HCT116 (cell line): ENCODE data around the gene INSL3.

Source experiments
- EZH2phosphoT487 ChIP-seq: fragments of 200-600 bp; IDR thresholded peaks from 2 replicates; pipeline ENCODE4 v1.6.1; 2018; ENCODE audit warnings: antibody characterized with exemption, borderline replicate concordance
- FOSL1 ChIP-seq: IDR thresholded peaks from 2 replicates; pipeline ENCODE4 v1.6.1; 2012; ENCODE audit warnings: low read depth
- POLR2A ChIP-seq: IDR thresholded peaks from 2 replicates; pipeline ENCODE4 v1.7.0; 2011; ENCODE audit warnings: borderline replicate concordance; ENCODE audit not compliant: insufficient read depth, insufficient read length; ENCODE audit errors: extremely low read depth
- POLR2AphosphoS5 ChIP-seq: IDR thresholded peaks from 2 replicates; pipeline ENCODE4 v1.6.1; 2011; ENCODE audit warnings: mild to moderate bottlenecking, low read depth, low read length, moderate library complexity
- ZNF274 ChIP-seq: fragments of 200-500 bp; sonication (Bioruptor generic); IDR thresholded peaks from 2 replicates; pipeline ENCODE4 v1.6.1; 2014; ENCODE audit warnings: mild to moderate bottlenecking, low read depth, low read length, inconsistent platforms
- TF ChIP-seq, protein P1 (sequence below), 3 experiments: fragments of 200-600 bp in 1 of 3; sonication (generic) in 1 of 3; IDR thresholded peaks in 2 of 3; conservative IDR thresholded peaks in 1 of 3; 2 replicates each; pipeline ENCODE4 v1.5.1; 2012 to 2017; ENCODE audit warnings: low read depth in 2 of 3, low read length in 2 of 3, antibody characterized with exemption in 1 of 3, borderline replicate concordance in 1 of 3, control low read depth in 1 of 3, mild to moderate bottlenecking in 1 of 3, mixed read lengths in 1 of 3, mixed run types in 1 of 3, moderate library complexity in 1 of 3; ENCODE audit not compliant: insufficient read depth in 1 of 3
- TF ChIP-seq, protein P2 (sequence below): IDR thresholded peaks from 2 replicates; pipeline ENCODE4 v1.6.1; 2012
- TF ChIP-seq, protein P3 (sequence below): IDR thresholded peaks from 2 replicates; pipeline ENCODE4 v1.6.1; 2012; ENCODE audit warnings: low read depth

DNA sequence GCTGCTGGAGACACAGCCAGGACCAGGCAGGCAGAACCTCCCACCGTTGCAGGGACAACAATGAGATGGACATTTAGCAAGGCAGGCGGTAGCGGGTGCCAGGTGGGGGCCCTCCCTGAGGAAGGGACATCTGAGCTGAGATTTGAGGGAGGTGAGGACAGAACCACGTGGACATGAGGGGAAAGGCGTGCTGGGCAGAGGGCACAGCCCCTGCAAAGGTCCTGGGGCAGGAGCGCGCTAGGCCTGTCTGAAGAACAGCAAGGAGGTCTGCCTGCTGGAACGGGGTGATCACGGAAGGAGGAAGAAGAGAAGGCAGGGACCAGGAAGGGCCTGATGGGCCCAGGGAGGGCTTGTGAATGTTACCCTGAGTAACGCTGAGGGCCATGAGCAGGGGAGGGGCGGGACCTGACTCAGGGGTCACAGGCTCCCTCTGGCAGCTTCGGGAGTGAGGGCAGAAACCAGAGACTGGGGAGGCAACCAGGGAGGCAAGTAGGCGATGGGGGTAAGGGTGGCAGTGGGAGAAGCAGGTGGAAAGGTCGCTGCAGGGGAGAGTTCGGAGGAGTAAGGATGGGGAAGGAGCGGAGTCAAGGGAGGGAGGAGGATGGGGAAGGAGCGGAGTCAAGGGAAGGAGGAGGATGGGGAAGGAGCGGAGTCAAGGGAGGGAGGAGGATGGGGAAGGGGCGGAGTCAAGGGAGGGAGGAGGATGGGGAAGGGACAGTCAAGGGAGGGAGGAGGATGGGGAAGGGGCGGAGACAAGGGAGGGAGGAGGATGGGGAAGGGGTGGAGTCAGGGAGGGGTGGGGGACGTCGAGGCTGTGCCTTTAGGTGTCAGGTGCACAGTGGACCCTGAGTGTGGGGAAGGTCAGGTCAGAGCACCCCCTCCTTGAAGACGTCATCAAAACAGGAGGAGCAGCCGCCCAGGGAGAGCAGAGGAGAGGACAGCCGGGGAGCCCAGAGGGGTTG lies 42.1 kb downstream of the INSL3 start:
- TF ChIP-seq FOSL1 (no peak), ZNF274 (no peak), EZH2phosphoT487 (no peak), POLR2AphosphoS5 (no peak), POLR2A (no peak)
- TF ChIP-seq, protein P1, sequence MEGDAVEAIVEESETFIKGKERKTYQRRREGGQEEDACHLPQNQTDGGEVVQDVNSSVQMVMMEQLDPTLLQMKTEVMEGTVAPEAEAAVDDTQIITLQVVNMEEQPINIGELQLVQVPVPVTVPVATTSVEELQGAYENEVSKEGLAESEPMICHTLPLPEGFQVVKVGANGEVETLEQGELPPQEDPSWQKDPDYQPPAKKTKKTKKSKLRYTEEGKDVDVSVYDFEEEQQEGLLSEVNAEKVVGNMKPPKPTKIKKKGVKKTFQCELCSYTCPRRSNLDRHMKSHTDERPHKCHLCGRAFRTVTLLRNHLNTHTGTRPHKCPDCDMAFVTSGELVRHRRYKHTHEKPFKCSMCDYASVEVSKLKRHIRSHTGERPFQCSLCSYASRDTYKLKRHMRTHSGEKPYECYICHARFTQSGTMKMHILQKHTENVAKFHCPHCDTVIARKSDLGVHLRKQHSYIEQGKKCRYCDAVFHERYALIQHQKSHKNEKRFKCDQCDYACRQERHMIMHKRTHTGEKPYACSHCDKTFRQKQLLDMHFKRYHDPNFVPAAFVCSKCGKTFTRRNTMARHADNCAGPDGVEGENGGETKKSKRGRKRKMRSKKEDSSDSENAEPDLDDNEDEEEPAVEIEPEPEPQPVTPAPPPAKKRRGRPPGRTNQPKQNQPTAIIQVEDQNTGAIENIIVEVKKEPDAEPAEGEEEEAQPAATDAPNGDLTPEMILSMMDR (IDR thresholded peaks at IDR 0.05 in 2 of 3, conservative IDR thresholded peaks at IDR 0.05 in 1 of 3; ENCODE audit: borderline replicate concordance in 1 of 3, insufficient read depth in 1 of 3, low read depth in 2 of 3, low read length in 2 of 3) = no peak
- TF ChIP-seq, protein P2, sequence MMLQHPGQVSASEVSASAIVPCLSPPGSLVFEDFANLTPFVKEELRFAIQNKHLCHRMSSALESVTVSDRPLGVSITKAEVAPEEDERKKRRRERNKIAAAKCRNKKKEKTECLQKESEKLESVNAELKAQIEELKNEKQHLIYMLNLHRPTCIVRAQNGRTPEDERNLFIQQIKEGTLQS = no peak
- TF ChIP-seq, protein P3, sequence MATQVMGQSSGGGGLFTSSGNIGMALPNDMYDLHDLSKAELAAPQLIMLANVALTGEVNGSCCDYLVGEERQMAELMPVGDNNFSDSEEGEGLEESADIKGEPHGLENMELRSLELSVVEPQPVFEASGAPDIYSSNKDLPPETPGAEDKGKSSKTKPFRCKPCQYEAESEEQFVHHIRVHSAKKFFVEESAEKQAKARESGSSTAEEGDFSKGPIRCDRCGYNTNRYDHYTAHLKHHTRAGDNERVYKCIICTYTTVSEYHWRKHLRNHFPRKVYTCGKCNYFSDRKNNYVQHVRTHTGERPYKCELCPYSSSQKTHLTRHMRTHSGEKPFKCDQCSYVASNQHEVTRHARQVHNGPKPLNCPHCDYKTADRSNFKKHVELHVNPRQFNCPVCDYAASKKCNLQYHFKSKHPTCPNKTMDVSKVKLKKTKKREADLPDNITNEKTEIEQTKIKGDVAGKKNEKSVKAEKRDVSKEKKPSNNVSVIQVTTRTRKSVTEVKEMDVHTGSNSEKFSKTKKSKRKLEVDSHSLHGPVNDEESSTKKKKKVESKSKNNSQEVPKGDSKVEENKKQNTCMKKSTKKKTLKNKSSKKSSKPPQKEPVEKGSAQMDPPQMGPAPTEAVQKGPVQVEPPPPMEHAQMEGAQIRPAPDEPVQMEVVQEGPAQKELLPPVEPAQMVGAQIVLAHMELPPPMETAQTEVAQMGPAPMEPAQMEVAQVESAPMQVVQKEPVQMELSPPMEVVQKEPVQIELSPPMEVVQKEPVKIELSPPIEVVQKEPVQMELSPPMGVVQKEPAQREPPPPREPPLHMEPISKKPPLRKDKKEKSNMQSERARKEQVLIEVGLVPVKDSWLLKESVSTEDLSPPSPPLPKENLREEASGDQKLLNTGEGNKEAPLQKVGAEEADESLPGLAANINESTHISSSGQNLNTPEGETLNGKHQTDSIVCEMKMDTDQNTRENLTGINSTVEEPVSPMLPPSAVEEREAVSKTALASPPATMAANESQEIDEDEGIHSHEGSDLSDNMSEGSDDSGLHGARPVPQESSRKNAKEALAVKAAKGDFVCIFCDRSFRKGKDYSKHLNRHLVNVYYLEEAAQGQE = no peak
